ENCODE measurements around the gene HOGA1.

Gene HOGA1

DNA sequence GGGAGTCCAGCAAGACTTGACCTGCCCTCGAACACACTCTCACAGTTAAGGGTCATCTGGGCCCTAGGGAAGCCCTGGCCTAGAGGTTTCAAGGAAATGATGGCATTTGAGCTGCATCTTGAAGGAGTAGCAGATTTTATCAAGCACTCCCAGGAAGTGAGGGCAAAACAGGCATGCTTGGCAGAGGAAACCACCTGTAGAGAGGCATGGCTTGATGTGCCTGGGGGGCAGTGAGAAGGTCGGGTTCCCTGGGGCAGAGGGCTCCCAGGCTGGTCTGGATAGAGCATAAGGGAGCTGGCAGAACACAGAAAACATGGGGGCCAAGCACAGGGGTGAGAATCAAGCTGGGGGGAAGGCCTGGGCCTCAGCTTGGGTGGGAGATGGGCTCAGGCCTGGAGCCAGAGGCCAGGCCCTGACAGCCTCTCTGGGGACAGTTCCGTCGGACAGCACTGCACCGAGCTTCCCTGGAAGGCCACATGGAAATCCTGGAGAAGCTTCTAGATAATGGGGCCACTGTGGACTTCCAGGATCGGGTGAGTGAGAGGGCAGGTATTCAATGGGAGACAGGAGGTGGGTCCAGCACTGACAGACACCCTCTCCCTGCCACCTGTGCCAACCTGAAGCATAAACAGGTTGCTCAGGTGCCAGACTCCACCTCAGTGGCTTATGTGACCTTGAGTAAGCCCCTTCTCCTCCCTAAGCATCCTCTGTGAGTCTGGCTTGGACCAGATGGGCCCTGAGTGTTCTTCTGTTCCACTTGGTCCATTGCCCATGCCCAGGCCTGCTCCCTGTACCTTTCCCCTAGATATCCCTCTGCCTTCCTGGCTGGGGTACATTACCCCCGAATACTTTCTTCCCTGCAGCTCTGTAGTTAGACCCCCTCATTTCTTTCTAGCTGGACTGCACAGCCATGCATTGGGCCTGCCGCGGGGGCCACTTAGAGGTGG lies 3.5 kb upstream of the HOGA1 start:
- no peak for DNase-seq (ENCODE audit: low spot score)

GRCh38 chr10:97582169-97582568 lies 2.0 kb upstream of the HOGA1 start:
- DNase-seq (ENCODE audit: low spot score): no peak

DNA sequence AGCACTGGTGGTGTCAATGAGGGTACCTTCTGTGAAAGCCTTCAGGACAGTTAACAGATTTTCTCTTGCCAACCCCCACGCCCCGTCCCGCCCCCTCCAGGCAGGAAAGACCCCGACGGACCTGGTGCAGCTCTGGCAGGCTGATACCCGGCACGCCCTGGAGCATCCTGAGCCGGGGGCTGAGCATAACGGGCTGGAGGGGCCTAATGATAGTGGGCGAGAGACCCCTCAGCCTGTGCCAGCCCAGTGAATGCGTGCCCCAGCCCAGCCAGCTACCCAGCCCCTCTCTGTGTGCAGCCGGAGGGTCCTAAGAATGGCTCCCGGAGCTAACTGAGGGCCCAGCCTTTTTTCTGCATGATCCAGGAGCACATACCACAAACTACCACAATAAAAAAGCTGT lies 713 bp upstream of the HOGA1 start:
- no peak for DNase-seq (ENCODE audit: low spot score)

DNA sequence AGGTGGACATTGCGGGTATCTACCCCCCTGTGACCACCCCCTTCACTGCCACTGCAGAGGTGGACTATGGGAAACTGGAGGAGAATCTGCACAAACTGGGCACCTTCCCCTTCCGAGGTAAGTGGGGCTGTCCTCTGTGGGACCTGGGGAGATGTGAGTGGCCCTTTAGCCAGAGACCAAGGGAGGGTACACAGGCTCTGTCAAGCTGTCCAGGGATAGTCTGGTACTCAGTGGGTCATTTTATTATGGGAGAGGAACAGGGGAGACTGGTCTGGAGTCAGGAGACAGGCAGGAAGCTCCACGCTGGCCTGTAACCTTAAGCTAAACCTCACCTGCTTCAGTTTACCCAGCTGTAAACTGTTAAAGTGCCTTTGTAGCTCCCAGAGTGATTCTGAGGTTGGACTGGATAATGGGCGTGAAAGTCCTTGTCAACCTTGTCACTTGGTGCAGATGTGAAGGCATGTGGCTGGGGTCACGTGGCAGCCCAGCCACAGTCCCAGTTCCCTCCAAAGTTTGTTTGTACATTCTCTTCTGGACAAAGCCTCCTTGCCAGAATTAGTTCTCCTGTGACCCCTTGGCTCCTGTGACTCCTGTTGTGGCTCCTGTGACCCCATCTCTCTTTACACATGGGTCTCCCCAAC lies 729 bp downstream of the HOGA1 start:
- no peak for DNase-seq (ENCODE audit: low spot score)

DNA sequence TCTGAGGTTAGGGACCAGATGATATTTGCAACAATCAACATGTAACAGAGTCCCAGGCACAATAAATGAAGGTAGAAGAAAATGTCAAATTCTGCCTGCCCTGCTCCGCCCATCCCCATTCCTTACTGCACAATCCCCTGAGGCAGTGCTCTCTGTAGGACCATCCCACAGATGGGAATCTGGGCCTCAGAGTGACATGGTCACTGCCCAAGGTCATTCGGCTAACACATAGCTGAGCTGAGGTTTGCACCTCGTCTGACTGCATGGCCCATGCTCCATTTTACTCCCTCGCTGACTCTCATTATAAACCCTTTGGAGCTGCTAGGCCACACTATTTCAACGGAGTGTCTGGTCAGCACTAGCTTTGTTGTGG lies 1.2 kb downstream of the HOGA1 start:
- DNase-seq (ENCODE audit: low spot score): no peak

GRCh38 chr10:97587183-97587582 lies 3.0 kb downstream of the HOGA1 start:
- DNase-seq (ENCODE audit: low spot score): no peak

DNA sequence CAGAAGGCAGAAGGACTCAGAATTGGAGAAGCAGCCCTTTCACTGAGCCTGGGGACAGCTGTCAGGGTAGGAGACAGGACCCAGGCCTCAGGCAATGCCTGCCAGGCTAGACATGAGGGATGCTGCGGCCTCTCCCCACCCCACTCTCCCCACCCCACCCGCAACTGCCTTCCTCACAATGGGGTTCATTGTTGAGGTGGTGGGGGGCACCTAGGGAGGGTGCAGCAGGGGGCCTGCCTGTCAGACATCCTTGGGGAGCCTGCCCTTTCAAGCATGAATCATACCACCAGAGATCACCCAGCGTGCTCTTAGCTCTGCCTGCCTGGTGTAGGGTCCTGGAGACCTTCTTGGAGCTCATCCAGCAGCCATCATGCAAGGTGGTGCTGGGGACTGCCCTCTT lies 5.3 kb downstream of the HOGA1 start, which contains the start of gene C10orf62:
Gene C10orf62, plus strand, starts transcription at position 243 of the 400 bp plus-strand sequence. CDS start 177 bp downstream, outside the sequence.
- no peak for DNase-seq (ENCODE audit: low spot score)

- no peak for DNase-seq (ENCODE audit: low spot score)
Observed at GRCh38 chr10:97590082-97590747, 6.0 kb downstream of the HOGA1 start.

DNA sequence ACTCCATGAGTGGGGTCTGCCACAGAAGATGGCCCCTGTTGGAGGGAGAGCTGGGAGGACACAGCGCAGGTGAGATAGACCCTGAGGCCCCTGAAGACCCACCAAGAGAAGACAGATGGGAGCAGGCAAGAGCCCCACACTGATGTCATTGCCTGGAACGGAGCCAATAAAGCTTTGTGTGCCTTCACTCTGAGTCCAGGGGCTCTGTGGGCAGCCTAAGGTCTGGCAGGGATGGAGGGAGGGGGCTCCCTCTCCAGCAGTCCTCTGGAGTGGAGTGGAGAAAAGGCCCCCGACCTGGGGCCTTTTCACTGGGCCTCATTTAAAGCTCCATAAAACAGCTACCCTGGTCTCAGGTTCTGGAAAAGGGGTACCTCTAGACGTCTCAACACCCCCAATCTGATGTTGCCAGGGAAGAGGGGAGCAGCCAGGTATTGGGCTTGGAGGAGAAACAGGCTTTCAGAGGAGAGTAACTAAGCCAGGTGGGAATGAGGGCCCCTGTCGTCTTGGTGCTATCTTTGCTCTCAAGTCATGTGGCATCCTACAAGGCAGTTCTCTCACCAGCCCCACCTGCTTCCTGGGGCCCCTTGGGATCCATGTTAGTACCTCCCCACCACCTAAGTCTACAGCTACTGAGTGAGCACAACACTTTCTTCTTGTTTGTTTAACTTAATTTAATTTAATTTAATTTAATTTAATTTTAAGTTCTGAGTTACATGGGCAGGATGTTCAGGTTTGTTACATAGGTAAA lies 6.7 kb downstream of the HOGA1 start:
- DNase-seq (ENCODE audit: low spot score): no peak

GRCh38 chr10:97593421-97593820 lies 9.2 kb downstream of the HOGA1 start:
- peak; percentile 48 for DNase-seq (ENCODE audit: low spot score)

DNA sequence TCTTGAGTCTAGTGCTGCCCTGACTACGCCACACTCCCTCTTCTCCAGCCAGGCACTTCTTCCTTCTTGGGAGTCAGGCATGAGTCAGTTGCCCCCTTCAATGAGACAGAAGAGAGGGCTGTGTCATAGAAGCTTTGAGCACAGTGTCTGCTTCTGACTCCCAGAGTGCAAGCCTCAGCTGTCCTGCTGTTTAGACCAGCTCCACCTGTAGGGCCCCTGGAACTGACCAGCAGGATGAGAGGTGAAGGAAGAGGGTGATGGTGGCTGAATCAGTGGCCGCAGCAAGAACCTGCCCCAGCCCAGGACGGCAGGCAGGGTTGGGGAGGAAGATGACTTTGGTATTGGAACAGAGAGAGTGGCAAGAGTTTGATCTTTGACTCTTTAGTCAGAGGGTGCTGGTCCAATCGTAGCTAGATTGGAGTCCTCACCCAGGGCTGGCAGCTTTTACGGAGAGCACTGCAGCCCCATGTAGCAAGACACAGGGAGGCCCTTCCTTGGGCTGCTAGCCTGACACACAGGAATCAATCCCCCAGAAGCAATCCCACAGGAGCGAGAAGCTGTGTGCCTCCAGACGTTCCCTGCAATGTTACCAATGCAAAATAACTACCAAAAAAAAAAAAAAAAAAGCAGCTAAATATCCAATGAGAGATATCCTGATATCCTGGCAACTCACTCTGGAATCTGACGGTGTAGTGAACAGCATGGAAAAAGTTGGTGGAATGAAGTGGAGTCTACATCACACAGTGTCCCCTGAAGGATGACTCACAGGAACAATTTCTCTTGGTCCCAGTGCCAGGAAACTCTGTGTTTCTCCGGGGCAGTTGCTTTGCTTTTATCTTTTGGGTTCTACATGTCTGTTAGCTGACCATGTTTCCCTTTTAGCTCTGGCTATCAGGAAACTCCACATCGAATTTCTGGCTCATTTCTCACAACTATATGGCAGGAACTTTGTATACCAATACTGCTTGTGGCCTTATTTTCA lies 12.2 kb downstream of the HOGA1 start:
- DNase-seq (ENCODE audit: low spot score): peak; percentile 81

DNA sequence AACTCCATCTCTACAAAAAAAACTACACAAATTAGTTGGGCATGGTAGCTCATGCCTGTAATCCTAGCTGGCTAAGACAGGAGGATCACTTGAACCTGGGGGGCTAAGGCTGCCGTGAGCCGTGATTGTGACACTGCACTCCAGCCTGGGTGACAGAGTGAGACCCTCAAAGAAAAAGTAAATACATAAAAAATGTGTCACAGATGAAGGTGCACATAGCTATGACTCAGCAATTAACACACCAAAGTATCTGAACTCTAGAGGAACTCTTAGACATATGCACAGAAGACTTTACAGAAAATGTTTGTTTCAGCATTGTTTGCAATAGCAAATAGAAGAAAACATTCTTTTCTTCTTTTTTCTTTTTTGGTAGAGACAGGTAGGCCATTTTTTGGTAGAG lies 13.6 kb downstream of the HOGA1 start:
- DNase-seq (ENCODE audit: low spot score): no peak

- no peak for DNase-seq (ENCODE audit: low spot score)
Observed at GRCh38 chr10:97598407-97599271, 14.4 kb downstream of the HOGA1 start.

DNA sequence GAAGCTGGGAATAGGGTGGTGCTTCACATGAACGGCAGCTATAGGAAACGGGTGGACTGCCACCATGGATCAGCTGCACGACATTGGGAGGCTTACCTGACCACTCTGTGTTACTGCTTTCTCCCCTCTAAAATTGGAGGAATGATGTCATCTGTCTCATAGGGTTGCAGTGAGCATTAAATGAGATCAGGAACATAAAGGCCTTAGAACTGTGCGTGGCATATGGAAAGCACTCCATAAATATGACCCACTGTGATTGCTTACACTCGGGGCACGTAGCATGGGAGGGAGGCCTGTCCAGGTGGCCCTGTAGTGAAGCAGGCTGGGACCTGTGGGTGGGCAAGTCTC lies 15.1 kb downstream of the HOGA1 start:
- DNase-seq (ENCODE audit: low spot score): no peak

DNA sequence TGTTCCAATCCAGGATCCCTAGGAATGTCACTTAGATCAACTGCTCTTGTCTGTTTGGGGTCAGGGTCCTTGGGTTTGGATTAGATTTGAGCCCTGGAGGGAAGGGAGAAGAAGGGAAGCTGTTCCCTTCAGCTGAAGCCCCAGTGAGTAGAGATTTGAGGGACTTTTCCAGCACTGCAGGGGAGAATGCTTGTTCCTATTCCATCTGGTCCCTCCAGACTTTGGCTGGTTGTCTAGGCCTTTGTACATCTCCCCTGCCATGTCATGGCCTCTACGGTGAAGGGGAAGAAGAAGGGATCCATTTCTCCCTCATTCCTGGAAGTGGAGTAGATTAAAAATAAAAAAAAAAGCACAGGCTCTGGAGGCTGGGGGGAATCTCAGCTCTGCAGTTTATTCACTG lies 16.4 kb downstream of the HOGA1 start:
- DNase-seq (ENCODE audit: low spot score): no peak

DNA sequence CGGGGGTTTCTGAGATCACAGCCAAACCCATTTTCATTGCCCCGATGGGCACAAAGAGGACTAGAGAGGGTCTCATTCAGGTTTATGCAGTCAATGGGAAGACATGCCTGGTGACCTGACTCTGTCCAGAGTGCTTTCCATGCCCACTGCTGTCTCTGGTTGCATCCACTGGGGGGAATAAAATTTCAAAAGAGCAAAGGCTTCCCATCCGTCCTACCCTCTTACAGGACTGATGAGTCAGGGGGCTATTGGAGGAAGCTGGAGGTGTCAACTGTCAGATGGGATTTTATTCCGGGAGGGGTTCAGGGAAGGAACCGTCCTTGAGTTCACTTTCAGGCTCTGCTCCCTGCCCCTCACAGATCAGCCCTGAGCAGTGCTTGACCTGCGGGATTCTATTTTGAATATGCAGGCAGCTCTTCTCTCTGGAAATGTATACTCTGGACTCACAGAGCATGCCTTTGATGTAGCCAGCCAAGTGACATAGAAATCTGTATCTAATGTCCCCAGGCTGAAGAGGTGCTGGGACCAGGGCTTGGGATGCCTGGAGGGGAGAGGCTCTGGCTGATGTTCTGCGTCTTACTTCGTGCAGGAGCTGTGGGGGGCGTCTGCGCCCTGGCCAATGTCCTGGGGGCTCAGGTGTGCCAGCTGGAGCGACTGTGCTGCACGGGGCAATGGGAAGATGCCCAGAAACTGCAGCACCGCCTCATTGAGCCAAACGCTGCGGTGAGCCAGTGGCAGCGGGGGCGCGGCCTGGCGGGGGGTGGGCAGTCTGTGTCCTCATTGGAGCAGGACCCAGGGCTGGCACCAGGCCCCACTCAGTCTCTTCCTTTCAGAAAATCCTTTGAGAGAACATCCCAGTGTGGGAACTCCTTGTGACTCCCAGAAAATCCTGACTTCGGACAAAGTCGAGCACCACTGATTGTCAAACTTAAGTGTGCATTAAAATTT lies 17.4 kb downstream of the HOGA1 start:
- DNase-seq (ENCODE audit: low spot score): no peak

DNA sequence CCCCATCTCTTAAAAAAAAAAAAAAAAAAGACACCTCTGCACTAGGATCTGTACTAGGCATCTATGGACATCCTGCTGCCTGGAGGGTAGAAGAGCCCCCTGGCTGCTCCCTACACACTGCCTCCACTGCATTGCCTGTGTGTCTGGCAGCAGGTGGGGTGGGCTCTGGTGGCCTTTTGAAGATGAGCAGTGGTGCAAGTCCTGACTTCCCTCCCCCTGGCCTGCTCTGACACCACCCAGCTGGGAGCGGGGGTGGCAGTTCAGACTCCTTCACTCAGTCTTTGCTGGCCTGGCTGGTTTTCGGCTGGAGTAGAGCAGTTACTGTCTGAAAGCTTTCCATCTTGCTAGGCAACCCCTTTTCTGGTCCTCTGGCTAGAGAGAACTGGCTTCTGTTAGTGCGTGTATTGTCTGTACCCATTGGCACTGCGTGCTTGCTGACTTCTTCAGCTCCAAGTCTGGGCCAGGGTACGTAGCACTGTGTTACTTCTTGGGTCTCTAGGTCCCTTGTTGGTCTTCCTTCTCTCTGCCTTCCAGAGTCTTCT lies 23.0 kb downstream of the HOGA1 start:
- DNase-seq (ENCODE audit: low spot score): no peak

- no peak for DNase-seq (ENCODE audit: low spot score)
Observed at GRCh38 chr10:97608991-97609561, 24.9 kb downstream of the HOGA1 start.
